HG03457 (cell line): ENCODE results near the gene IL31RA.

ENCODE experiments used
- ATAC-seq: cut with Tn5 transposase; IDR thresholded peaks from one replicate; pipeline ENCODE4 v1.9.1; 2021; ENCODE audit warnings: moderate number of reproducible peaks; ENCODE audit not compliant: unreplicated experiment

Gene IL31RA

GRCh38 chr5:55858104-55858503 is 6.9 kb downstream of the IL31RA start:
- no peak for ATAC-seq

DNA sequence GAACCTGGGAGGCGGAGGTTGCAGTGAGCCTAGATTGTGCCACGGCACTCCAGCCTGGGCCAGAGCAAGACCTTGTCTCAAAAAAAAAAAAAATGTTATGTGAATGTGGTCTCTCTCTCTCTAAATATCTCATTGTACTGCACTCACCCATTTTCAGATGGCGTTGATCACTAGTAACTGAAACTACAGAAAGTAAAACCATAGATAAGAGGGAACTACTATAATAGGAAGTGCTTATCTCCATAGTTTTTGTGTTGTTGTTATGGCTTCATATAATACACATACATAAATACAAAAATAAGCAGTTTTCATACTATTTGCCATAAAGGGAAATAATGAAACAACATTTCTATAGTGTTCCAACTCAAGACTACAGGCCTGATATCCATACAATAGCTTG is 9.1 kb downstream of the IL31RA start:
- no peak for ATAC-seq

GRCh38 chr5:55860709-55861108 is 9.6 kb downstream of the IL31RA start:
- ATAC-seq: no peak

DNA sequence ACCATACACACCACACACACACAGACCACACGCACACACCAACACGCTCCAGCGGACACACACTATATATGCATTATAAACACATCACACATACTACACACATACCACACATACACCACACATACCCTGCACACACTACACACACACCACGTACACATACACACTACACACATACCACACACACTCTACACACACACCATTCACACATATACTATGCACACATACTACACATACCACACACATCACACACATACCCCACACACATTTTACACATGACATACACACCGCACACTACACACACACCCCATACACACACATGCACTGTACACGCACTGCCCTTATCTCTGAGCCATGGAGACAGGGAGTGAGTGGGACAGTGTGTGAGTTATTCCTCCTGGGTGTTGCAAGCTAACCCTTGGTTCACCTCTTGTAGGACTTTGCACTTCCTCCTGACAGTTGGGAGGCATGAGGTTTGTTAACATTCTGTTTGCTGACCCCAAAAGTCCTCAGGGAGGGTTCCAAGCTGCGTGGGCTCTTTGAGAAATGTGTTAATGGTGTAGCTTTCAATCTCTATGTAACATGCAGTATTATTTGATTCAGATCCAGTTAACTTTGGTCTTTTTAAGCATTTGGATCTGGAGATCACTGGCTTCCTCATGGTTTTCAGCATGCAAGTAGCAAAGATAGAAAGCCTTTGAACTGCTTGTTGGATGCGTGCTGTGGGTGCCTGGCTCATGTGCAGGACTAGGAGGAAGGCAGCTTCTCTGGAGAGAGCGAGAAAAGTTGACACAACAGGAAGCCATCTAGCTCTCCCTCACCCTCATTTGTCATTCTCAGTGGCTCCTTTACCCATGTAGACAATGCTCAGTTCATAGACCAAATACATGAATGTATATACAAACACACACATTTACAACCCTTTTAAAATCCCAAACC is 13.7 kb downstream of the IL31RA start:
- ATAC-seq: no peak

DNA sequence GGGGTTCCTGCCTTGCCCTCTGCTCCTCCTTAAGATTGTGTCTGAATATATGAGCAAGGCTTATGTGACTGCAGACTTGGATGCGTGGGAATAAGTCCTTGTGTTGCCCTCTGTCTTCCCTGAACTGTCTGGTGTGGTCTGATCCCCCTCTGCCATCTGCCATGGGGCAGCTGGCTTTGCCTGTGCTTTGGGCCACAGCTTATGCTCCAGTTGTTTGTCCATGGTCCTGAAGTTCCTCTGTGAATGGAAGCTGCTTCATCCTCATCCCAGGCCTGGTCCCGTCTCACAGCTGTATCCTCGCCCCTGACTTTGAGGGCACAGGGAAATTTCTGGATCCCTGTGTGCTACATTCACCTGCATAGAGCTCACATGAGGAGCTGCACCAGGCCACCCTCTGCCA is 14.7 kb downstream of the IL31RA start:
- ATAC-seq: no peak

GRCh38 chr5:55866485-55866884 is 15.3 kb downstream of the IL31RA start:
- no peak for ATAC-seq

DNA sequence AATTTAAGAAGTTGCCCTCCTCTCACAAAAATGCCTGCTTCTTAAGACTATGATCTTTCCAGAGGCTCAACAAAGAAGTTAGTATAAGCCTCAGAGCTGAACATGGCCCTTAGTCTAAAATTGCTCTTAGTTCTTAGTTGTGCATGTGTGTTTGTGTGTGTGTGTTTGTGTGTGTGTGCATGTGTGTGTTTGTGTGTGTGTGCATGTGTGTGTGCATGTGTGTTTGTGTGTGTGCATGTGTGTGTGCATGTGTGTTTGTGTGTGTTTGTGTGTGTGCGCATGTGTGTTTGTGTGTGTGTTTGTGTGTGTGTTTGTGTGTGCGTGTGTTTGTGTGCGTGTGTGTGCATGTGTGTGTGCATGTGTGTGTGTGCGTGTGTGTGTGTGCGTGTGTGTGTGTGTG is 15.8 kb downstream of the IL31RA start:
- no peak for ATAC-seq

DNA sequence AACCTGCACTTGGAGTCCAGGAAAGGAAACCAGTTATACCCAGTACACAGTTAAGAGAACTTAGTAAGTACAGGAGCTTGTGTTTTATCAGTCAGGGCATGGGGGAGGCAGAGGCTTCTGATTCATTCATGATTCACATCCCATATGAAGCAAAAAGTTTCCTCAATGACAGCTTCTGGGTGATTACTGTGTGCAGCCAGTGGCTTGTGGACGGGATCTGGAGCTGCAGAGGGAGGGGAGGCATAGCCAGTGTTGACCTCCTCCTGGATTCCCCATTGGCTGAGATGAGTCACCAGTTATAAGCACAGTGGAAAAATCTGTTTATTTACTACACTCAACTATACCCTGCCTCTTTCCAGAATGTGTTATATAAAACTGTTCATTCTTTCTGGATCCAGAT is 17.7 kb downstream of the IL31RA start:
- no peak for ATAC-seq

DNA sequence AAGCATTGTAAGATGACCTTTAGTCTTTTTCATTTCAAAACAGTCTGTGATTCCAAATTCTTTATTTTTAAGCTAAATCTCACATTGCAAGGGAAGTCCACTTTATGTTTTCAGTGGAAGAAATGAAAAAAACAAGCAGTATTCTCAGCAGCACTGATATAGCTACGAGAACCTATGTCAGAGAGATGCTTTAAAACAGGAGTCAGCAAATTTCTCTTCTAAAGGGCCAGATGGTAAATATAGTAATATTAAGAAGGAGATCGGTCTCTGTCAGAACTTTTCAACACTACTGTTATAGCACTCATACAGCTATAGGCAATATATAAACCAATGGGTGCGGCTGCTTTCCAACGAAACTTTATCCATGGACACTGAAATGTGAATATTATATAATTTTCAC is 18.7 kb downstream of the IL31RA start:
- no peak for ATAC-seq

GRCh38 chr5:55873234-55873633 is 22.1 kb downstream of the IL31RA start:
- no peak for ATAC-seq

GRCh38 chr5:55877655-55878054 is 26.5 kb downstream of the IL31RA start:
- ATAC-seq: no peak

- no peak for ATAC-seq
Measured at GRCh38 chr5:55880453-55880852, 29.3 kb downstream of the IL31RA start.

DNA sequence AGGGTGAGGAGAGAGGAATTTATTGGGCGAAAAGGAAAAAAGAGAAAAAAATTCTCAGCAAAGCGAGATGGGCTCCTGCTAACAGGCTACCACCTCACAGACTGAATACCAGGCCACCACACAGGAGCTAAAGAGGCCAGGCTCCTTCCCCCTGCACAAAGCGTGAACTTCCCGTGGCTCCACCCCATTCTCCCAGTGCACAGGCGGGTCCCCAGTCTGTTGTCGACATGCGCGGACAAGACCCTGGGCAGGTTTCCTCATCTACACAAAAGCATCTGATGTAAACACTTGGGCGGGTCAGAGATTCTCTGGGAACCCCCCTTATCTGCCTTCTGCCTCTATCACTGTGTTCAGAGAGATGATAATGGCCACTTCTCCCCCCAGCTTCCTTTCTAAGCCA is 34.2 kb downstream of the IL31RA start:
- ATAC-seq: no peak

DNA sequence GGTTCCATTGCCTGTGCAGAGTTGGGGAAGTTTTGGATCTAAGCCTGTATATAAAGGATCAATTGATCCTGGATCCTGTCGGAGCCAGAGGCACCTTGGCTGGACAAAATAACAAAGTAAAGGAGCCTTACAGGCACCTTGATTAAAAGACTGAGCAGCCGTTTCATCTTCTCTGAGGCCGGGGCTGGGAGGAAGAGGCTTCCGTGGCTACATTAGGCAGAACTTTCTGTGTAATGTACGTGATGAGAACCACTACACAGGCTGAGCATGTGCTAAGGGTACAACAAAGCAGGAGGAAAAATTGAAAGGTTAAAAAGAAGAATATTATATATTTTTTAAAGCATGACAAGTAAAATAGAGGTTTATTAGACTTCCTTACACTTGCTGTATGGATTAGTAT is 37.0 kb downstream of the IL31RA start:
- ATAC-seq: no peak

GRCh38 chr5:55892479-55892878 is 41.3 kb downstream of the IL31RA start:
- ATAC-seq: no peak

DNA sequence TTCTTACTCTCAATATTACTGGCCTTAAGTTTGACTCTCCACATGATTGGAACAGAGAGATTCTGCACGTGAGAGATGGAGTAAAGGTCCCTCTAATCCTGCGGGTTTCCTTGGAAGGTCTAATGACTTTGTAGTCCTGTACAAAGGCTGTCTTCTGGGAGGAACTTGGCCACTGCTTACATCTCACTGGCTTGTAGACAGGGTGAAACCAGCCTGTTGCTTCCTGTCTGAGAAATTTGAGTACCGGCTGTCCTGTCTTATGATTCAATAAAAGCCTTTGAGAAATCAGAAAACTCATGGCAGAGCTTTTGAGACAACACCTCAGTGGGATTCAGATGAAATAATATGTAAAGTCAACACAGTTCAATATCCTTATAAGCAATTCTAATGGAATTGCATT is 43.0 kb downstream of the IL31RA start:
- no peak for ATAC-seq

- no peak for ATAC-seq
Measured at GRCh38 chr5:55895346-55895745, 44.2 kb downstream of the IL31RA start.

GRCh38 chr5:55896238-55896637 is 45.1 kb downstream of the IL31RA start:
- no peak for ATAC-seq

- no peak for ATAC-seq
Measured at GRCh38 chr5:55896663-55897062, 45.5 kb downstream of the IL31RA start.

- no peak for ATAC-seq
Measured at GRCh38 chr5:55897206-55897894, 46.2 kb downstream of the IL31RA start.

GRCh38 chr5:55897905-55898304 is 46.7 kb downstream of the IL31RA start:
- no peak for ATAC-seq

DNA sequence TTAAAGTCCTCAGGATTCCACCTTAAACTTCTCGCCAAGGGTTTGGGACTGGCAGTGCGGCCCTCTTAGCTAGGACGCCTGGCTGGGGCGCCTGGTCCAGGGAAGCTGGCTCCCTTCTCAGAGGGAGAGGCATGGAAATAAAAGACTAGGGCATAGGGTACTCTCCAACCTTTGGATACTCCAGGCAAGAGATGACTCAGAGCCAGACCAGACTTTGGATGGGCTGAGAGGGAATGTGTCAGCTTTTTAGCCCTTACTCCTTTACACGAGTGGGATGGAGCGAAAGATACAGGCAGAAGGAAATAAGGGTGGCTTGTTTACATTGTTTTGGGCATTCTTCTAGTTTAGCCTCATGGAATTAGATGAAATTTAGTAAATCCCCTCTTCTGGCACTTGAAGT is 48.2 kb downstream of the IL31RA start:
- no peak for ATAC-seq
